ENCODE results near the gene GAB2.

GRCh38 chr11:78259777-78260487 lies 157.7 kb downstream of the GAB2 start:
- TF ChIP-seq CTCF (IDR thresholded peaks at IDR 0.05) (no peak), EP300 (IDR thresholded peaks at IDR 0.05) (no peak)
